HG03457 (cell line): ENCODE results near the gene AKAP9.
"Not testable (repeated sequence)": the region's sequence is repeated elsewhere in the genome, so short reads cannot be mapped to it uniquely, and the experiment has no call there.

Experiments
- ATAC-seq: cut with Tn5 transposase; IDR thresholded peaks from one replicate; pipeline ENCODE4 v1.9.1; 2021; ENCODE audit warnings: moderate number of reproducible peaks; ENCODE audit not compliant: unreplicated experiment

AKAP9 gene

GRCh38 chr7:91940572-91941341 lies at the start of gene AKAP9:
Gene AKAP9, plus strand, starts transcription at chr7:91940862. Its CDS starts 238 bp downstream, at chr7:91941100.
- peak; percentile 93 for ATAC-seq

- ATAC-seq, result no peak
Observed at GRCh38 chr7:91892099-91892705, 48.5 kb upstream of the AKAP9 start.

GRCh38 chr7:91892821-91893340 lies 47.8 kb upstream of the AKAP9 start:
- ATAC-seq, result no peak

GRCh38 chr7:91893699-91894098 lies 47.0 kb upstream of the AKAP9 start:
- ATAC-seq, result not testable (repeated sequence)

- no peak for ATAC-seq
Observed at GRCh38 chr7:91894781-91895480, 45.7 kb upstream of the AKAP9 start.

- ATAC-seq, result no peak
Observed at GRCh38 chr7:91898240-91898992, 42.2 kb upstream of the AKAP9 start.

GRCh38 chr7:91899563-91899962 lies 41.1 kb upstream of the AKAP9 start:
- ATAC-seq, result no peak

GRCh38 chr7:91910171-91910570 lies 30.5 kb upstream of the AKAP9 start:
- no peak for ATAC-seq

- ATAC-seq, result no peak
Observed at GRCh38 chr7:91911121-91911520, 29.5 kb upstream of the AKAP9 start.

- ATAC-seq, result no peak
Observed at GRCh38 chr7:91912494-91912893, 28.2 kb upstream of the AKAP9 start.

GRCh38 chr7:91913612-91914011 lies 27.1 kb upstream of the AKAP9 start:
- no peak for ATAC-seq

- no peak for ATAC-seq
Observed at GRCh38 chr7:91915401-91916050, 25.1 kb upstream of the AKAP9 start.

- no peak for ATAC-seq
Observed at GRCh38 chr7:91916051-91916440, 24.6 kb upstream of the AKAP9 start.

- ATAC-seq, result no peak
Observed at GRCh38 chr7:91918356-91918755, 22.3 kb upstream of the AKAP9 start.

GRCh38 chr7:91922857-91923256 lies 17.8 kb upstream of the AKAP9 start:
- ATAC-seq, result no peak

GRCh38 chr7:91927912-91928311 lies 12.8 kb upstream of the AKAP9 start:
- no peak for ATAC-seq

GRCh38 chr7:91929463-91929862 lies 11.2 kb upstream of the AKAP9 start:
- ATAC-seq, result peak; percentile 69

- no peak for ATAC-seq
Observed at GRCh38 chr7:91940171-91940570, 491 bp upstream of the AKAP9 start.

- no peak for ATAC-seq
Observed at GRCh38 chr7:91941450-91941849, 788 bp downstream of the AKAP9 start.

- ATAC-seq, result no peak
Observed at GRCh38 chr7:91942312-91942711, 1.6 kb downstream of the AKAP9 start.
